Osteocyte (in vitro differentiated cells): ENCODE results near the gene SNTN. TPM values are rescaled to one million over a fixed set of nuclear protein-coding genes. Genes with fewer than 3 reads are reported as not detected.

Experiments used
- DNase-seq: peaks from one replicate; pipeline ENCODE4 v3.0.0; 2021; ENCODE audit warnings: mixed read lengths; ENCODE audit not compliant: unreplicated experiment; ENCODE audit errors: extremely low spot score
- H3K27ac Mint-ChIP-seq: one replicate; pipeline ENCODE4 v1.8.0; 2021; ENCODE audit warnings: mild to moderate bottlenecking, mixed read lengths; ENCODE audit not compliant: unreplicated experiment
- H3K27me3 Mint-ChIP-seq: one replicate; pipeline ENCODE4 v1.8.0; 2021; ENCODE audit warnings: mixed read lengths; ENCODE audit not compliant: unreplicated experiment
- H3K36me3 Mint-ChIP-seq: one replicate; pipeline ENCODE4 v1.8.0; 2021; ENCODE audit warnings: mixed read lengths; ENCODE audit not compliant: unreplicated experiment
- H3K4me1 Mint-ChIP-seq: one replicate; pipeline ENCODE4 v1.8.0; 2021; ENCODE audit warnings: mixed read lengths; ENCODE audit not compliant: unreplicated experiment
- H3K4me3 Mint-ChIP-seq: one replicate; pipeline ENCODE4 v1.8.0; 2021; ENCODE audit warnings: mild to moderate bottlenecking, moderate library complexity, mixed read lengths; ENCODE audit not compliant: unreplicated experiment
- H3K9me3 Mint-ChIP-seq: one replicate; pipeline ENCODE4 v1.8.0; 2021; ENCODE audit warnings: mixed read lengths; ENCODE audit not compliant: unreplicated experiment
- CTCF ChIP-seq: fragments of 200-600 bp; sonication (generic); IDR thresholded peaks from 2 replicates; pipeline ENCODE4 v1.5.0; 2021; ENCODE audit warnings: antibody characterized with exemption, mild to moderate bottlenecking, moderate library complexity
- total RNA-seq: library from RNA; stranded (reverse); gene quantifications from 2 replicates; pipeline ENCODE4 v1.2.1, GENCODE V29; 2021

The SNTN gene
- total RNA-seq, 1 donor from 2014 or later, result not detected

- Mint-ChIP-seq H3K4me3 (no peak overlapping the region), H3K9me3 (no peaks in the 10 kb centered on the region), H3K27ac (no peak overlapping the region), H3K27me3 (no peaks in the 10 kb centered on the region), H3K36me3 (no peaks in the 10 kb centered on the region), H3K4me1 (no peaks in the 10 kb centered on the region)
- no peak for DNase-seq
- TF ChIP-seq CTCF, result no peak
Measured at GRCh38 chr3:63613561-63613960, 38.9 kb upstream of the SNTN start.

- no peak for DNase-seq
- H3K4me3 Mint-ChIP-seq, result no peak overlapping the region
- H3K27me3 Mint-ChIP-seq, result no peaks in the 10 kb centered on the region
- H3K9me3 Mint-ChIP-seq, result no peaks in the 10 kb centered on the region
- no peaks in the 10 kb centered on the region for H3K4me1 Mint-ChIP-seq
- no peak for TF ChIP-seq CTCF
- H3K27ac Mint-ChIP-seq, result no peak overlapping the region
- H3K36me3 Mint-ChIP-seq, result no peaks in the 10 kb centered on the region
Measured at GRCh38 chr3:63617391-63617790, 35.1 kb upstream of the SNTN start.

GRCh38 chr3:63624941-63625560, 27.4 kb upstream of the SNTN start:
- TF ChIP-seq CTCF, result no peak
- Mint-ChIP-seq H3K9me3 (no peaks in the 10 kb centered on the region), H3K4me1 (peaks cover 4% of the 10 kb centered on the region), H3K4me3 (no peak overlapping the region), H3K27ac (no peak overlapping the region), H3K36me3 (no peaks in the 10 kb centered on the region), H3K27me3 (peaks cover 3% of the 10 kb centered on the region)
- no peak for DNase-seq

GRCh38 chr3:63631670-63632069, 20.8 kb upstream of the SNTN start:
- no peak overlapping the region for H3K4me3 Mint-ChIP-seq
- no peak for DNase-seq
- H3K36me3 Mint-ChIP-seq, result no peaks in the 10 kb centered on the region
- TF ChIP-seq CTCF, result no peak
- H3K27me3 Mint-ChIP-seq, result peaks cover 5% of the 10 kb centered on the region
- H3K27ac Mint-ChIP-seq, result no peak overlapping the region
- H3K9me3 Mint-ChIP-seq, result peaks cover 3% of the 10 kb centered on the region
- no peaks in the 10 kb centered on the region for H3K4me1 Mint-ChIP-seq

- H3K27ac Mint-ChIP-seq, result no peak overlapping the region
- DNase-seq, result no peak
- no peak overlapping the region for H3K4me3 Mint-ChIP-seq
- no peaks in the 10 kb centered on the region for H3K36me3 Mint-ChIP-seq
- H3K4me1 Mint-ChIP-seq, result no peaks in the 10 kb centered on the region
- no peak for TF ChIP-seq CTCF
- peaks cover 4% of the 10 kb centered on the region for H3K9me3 Mint-ChIP-seq
- H3K27me3 Mint-ChIP-seq, result peaks cover 7% of the 10 kb centered on the region
Measured at GRCh38 chr3:63635186-63635585, 17.3 kb upstream of the SNTN start.
